HCT116 (cell line): ENCODE results near the gene WDR70. TPM values are rescaled to one million over a fixed set of nuclear protein-coding genes. Genes with fewer than 3 reads are reported as not detected.

ENCODE experiments used
- ATAC-seq: fragments of 200-7000 bp; cut with Tn5 transposase; 2 replicates; pipeline ENCODE4 v1.9.1; 2020; ENCODE audit warnings: mild to moderate bottlenecking, moderate library complexity
- BruUV-seq: library from RNA; stranded (reverse); fragments of 400-500 nt; replicated peaks from 2 replicates; lab custom pipeline; 2021; lab: Mats Ljungman, UMichigan
- CTCF ChIA-PET: fragments of 300-600 bp; sonication (Branson Sonifier 250); formaldehyde crosslinking; loops from one replicate; lab custom pipeline; 2021; ENCODE audit warnings: antibody characterized with exemption; lab: Charles Lee
- POLR2A ChIA-PET: fragments of 300-600, 350-600 bp; sonication (Branson Sonifier 250); formaldehyde crosslinking; loops from one replicate; lab custom pipeline; 2021; ENCODE audit warnings: antibody characterized with exemption; lab: Charles Lee
- RAD21 ChIA-PET, 2 experiments: fragments of 300-600 bp; sonication (Branson Sonifier 250); formaldehyde crosslinking; loops; one replicate each; lab custom pipeline; 2023; ENCODE audit warnings: low total read pairs in 2 of 2; ENCODE audit not compliant: uncharacterized antibody in 2 of 2, unreplicated experiment in 2 of 2, low non-redundant PET in 1 of 2; lab: Charles Lee
- DNase-seq: peaks from one replicate; pipeline ENCODE4 v3.0.0-alpha.2; 2010; ENCODE audit warnings: low read depth, low spot score
- H2AFZ ChIP-seq: fragments of 200-600 bp; shearing (Covaris generic), sonication (generic); 2 replicates; pipeline ENCODE4 v1.6.1; 2017; ENCODE audit warnings: low read depth, mixed run types, mixed read lengths, antibody characterized with exemption, low read length; ENCODE audit not compliant: poor library complexity, severe bottlenecking
- H3K27ac ChIP-seq: 2 replicates; pipeline ENCODE4 v1.5.1; 2012; ENCODE audit warnings: low read depth, low read length
- H3K27me3 ChIP-seq: fragments of 200-600 bp; sonication (generic); 2 replicates; pipeline ENCODE4 v1.6.1; 2016; ENCODE audit warnings: mixed run types, low read length, mixed read lengths; ENCODE audit not compliant: insufficient read depth
- H3K36me3 ChIP-seq, 2 experiments: fragments of 200-500 bp in 1 of 2; fragments of 200-600 bp in 1 of 2; sonication (Bioruptor generic) in 1 of 2; sonication (generic) in 1 of 2; 2 replicates each; pipeline versions ENCODE4 v1.5.1 to v1.6.1; 2014 to 2016; ENCODE audit warnings: low read length in 2 of 2, inconsistent platforms in 1 of 2, mixed read lengths in 1 of 2, mixed run types in 1 of 2; ENCODE audit not compliant: insufficient read depth in 2 of 2, control insufficient read depth in 1 of 2
- H3K4me1 ChIP-seq, 2 experiments: fragments of 200-600 bp in 1 of 2; sonication (generic) in 1 of 2; 2 replicates each; pipeline versions ENCODE4 v1.5.1 to v1.6.1; 2012 to 2017; ENCODE audit warnings: low read length in 2 of 2, inconsistent platforms in 1 of 2, mild to moderate bottlenecking in 1 of 2, mixed read lengths in 1 of 2, mixed run types in 1 of 2, moderate library complexity in 1 of 2; ENCODE audit not compliant: insufficient read depth in 2 of 2, control insufficient read depth in 1 of 2
- H3K4me2 ChIP-seq: fragments of 200-600 bp; sonication (generic); 2 replicates; pipeline ENCODE4 v1.6.1; 2017; ENCODE audit warnings: mixed run types, low read length, mixed read lengths
- H3K4me3 ChIP-seq, 2 experiments: fragments of 200-600 bp in 1 of 2; sonication (generic) in 1 of 2; replicated peaks in 1 of 2; 2 replicates each; pipeline ENCODE4 v1.5.1; 2011 to 2016; ENCODE audit warnings: low read length in 2 of 2, control low read depth in 1 of 2, low read depth in 1 of 2, mild to moderate bottlenecking in 1 of 2, mixed read lengths in 1 of 2, mixed run types in 1 of 2
- H3K79me2 ChIP-seq: fragments of 200-600 bp; sonication (generic); 2 replicates; pipeline ENCODE4 v1.6.1; 2017; ENCODE audit warnings: mild to moderate bottlenecking, mixed run types, low read length, moderate library complexity, mixed read lengths; ENCODE audit not compliant: insufficient read depth
- H3K9ac ChIP-seq: fragments of 200-600 bp; sonication (generic); 2 replicates; pipeline ENCODE4 v1.6.1; 2016; ENCODE audit warnings: low read length, mixed read lengths
- H3K9me2 ChIP-seq: fragments of 200-600 bp; sonication (generic), shearing (Covaris generic); 2 replicates; pipeline ENCODE4 v1.6.1; 2017; ENCODE audit warnings: mixed run types, mild to moderate bottlenecking, moderate library complexity; ENCODE audit not compliant: insufficient read depth
- H3K9me3 ChIP-seq, 2 experiments: fragments of 200-500 bp in 1 of 2; fragments of 200-600 bp in 1 of 2; sonication (Bioruptor generic) in 1 of 2; sonication (generic) in 1 of 2; 2 replicates each; pipeline ENCODE4 v1.6.1; 2014 to 2017; ENCODE audit warnings: low read length in 2 of 2, mixed read lengths in 2 of 2, inconsistent platforms in 1 of 2, low read depth in 1 of 2, mild to moderate bottlenecking in 1 of 2, mixed run types in 1 of 2, moderate library complexity in 1 of 2; ENCODE audit not compliant: control insufficient read depth in 1 of 2, insufficient read depth in 1 of 2
- H4K20me1 ChIP-seq: fragments of 200-600 bp; sonication (generic), shearing (Covaris generic); 2 replicates; pipeline ENCODE4 v1.6.1; 2017; ENCODE audit warnings: mixed run types, mild to moderate bottlenecking, moderate library complexity; ENCODE audit not compliant: insufficient read depth
- CTCF ChIP-seq, 3 experiments: fragments of 200-600 bp in 1 of 3; sonication (generic) in 1 of 3; IDR thresholded peaks in 2 of 3; conservative IDR thresholded peaks in 1 of 3; 2 replicates each; pipeline ENCODE4 v1.5.1; 2012 to 2017; ENCODE audit warnings: low read depth in 2 of 3, low read length in 2 of 3, antibody characterized with exemption in 1 of 3, borderline replicate concordance in 1 of 3, control low read depth in 1 of 3, mild to moderate bottlenecking in 1 of 3, mixed read lengths in 1 of 3, mixed run types in 1 of 3, moderate library complexity in 1 of 3; ENCODE audit not compliant: insufficient read depth in 1 of 3
- EGR1 ChIP-seq: IDR thresholded peaks from 2 replicates; pipeline ENCODE4 v1.6.1; 2012; ENCODE audit warnings: low read depth
- ELF1 ChIP-seq: IDR thresholded peaks from 2 replicates; pipeline ENCODE4 v1.6.1; 2012; ENCODE audit warnings: low read depth, borderline replicate concordance
- EZH2phosphoT487 ChIP-seq: fragments of 200-600 bp; IDR thresholded peaks from 2 replicates; pipeline ENCODE4 v1.6.1; 2018; ENCODE audit warnings: antibody characterized with exemption, borderline replicate concordance
- FOSL1 ChIP-seq: IDR thresholded peaks from 2 replicates; pipeline ENCODE4 v1.6.1; 2012; ENCODE audit warnings: low read depth
- JUND ChIP-seq: IDR thresholded peaks from 2 replicates; pipeline ENCODE4 v1.6.1; 2012
- MAX ChIP-seq: IDR thresholded peaks from 2 replicates; pipeline ENCODE4 v1.6.1; 2012
- POLR2A ChIP-seq: IDR thresholded peaks from 2 replicates; pipeline ENCODE4 v1.7.0; 2011; ENCODE audit warnings: borderline replicate concordance; ENCODE audit not compliant: insufficient read depth, insufficient read length; ENCODE audit errors: extremely low read depth
- POLR2AphosphoS5 ChIP-seq: IDR thresholded peaks from 2 replicates; pipeline ENCODE4 v1.6.1; 2011; ENCODE audit warnings: mild to moderate bottlenecking, low read depth, low read length, moderate library complexity
- RAD21 ChIP-seq: IDR thresholded peaks from 2 replicates; pipeline ENCODE4 v1.6.1; 2012; ENCODE audit warnings: low read depth, mild to moderate bottlenecking
- REST ChIP-seq: IDR thresholded peaks from 2 replicates; pipeline ENCODE4 v1.6.1; 2012; ENCODE audit warnings: low read depth
- SP1 ChIP-seq: IDR thresholded peaks from 2 replicates; pipeline ENCODE4 v1.6.1; 2012; ENCODE audit warnings: low read depth
- SRF ChIP-seq: IDR thresholded peaks from 2 replicates; pipeline ENCODE4 v1.6.1; 2012; ENCODE audit warnings: low read depth
- YY1 ChIP-seq: IDR thresholded peaks from 2 replicates; pipeline ENCODE4 v1.6.1; 2011; ENCODE audit warnings: low read length, low read depth, moderate library complexity, mild to moderate bottlenecking; ENCODE audit not compliant: insufficient replicate concordance; ENCODE audit errors: extremely low read depth
- ZBTB33 ChIP-seq: IDR thresholded peaks from 2 replicates; pipeline ENCODE4 v1.6.1; 2011; ENCODE audit warnings: mild to moderate bottlenecking, low read length, moderate library complexity; ENCODE audit not compliant: insufficient replicate concordance; ENCODE audit errors: extremely low read depth
- ZFX ChIP-seq: fragments of 450-650 bp; IDR thresholded peaks from 2 replicates; pipeline ENCODE4 v1.6.1; 2017
- ZNF274 ChIP-seq: fragments of 200-500 bp; sonication (Bioruptor generic); IDR thresholded peaks from 2 replicates; pipeline ENCODE4 v1.6.1; 2014; ENCODE audit warnings: mild to moderate bottlenecking, low read depth, low read length, inconsistent platforms
- intact Hi-C: fragments of 100-400 bp; cut with micrococcal nuclease; formaldehyde crosslinking; loops from 2 replicates; pipeline ENCODE4 v1.10.0; 2022
- total RNA-seq: library from RNA; stranded (reverse); gene quantifications from one replicate; pipeline ENCODE4 v1.2.1, GENCODE V29; 2021; ENCODE audit not compliant: unreplicated experiment

WDR70 gene
- total RNA-seq, 1 experiment from 2014 or later = 31.1 TPM

- H3K4me3 ChIP-seq = no peak overlapping the region
- no peaks in the 10 kb centered on the region for H3K27me3 ChIP-seq
- ATAC-seq = no peak
- intact Hi-C loops = no loop called here
- no peaks in the 10 kb centered on the region for H4K20me1 ChIP-seq
- no peak overlapping the region for H2AFZ ChIP-seq
- ChIA-PET CTCF (no interaction called here), POLR2A (no interaction called here), RAD21 (no interaction called here)
- no peaks in the 10 kb centered on the region for H3K36me3 ChIP-seq
- 0 out of 4 replicates have a peak, but pooled peaks cover 0 to 3% of the 10 kb centered on the region in 2 experiments for H3K9me3 ChIP-seq
- H3K4me2 ChIP-seq = no peak overlapping the region
- BruUV-seq = no TSS peak
- DNase-seq = no peak
- no peak overlapping the region for H3K9ac ChIP-seq
- TF ChIP-seq CTCF (IDR thresholded peaks at IDR 0.05 in 2 of 3, conservative IDR thresholded peaks at IDR 0.05 in 1 of 3; ENCODE audit: borderline replicate concordance in 1 of 3, insufficient read depth in 1 of 3, low read depth in 2 of 3, low read length in 2 of 3) = no peak
- TF ChIP-seq JUND = no peak
- TF ChIP-seq POLR2AphosphoS5 = no peak
- no peak for TF ChIP-seq REST
- TF ChIP-seq EGR1 = no peak
- no peak for TF ChIP-seq RAD21
- TF ChIP-seq POLR2A = no peak
- no peak for TF ChIP-seq FOSL1
- TF ChIP-seq ZBTB33 = no peak
- no peak for TF ChIP-seq ZNF274
- no peak for TF ChIP-seq ZFX
- TF ChIP-seq EZH2phosphoT487 = no peak
- TF ChIP-seq ELF1 = no peak
- no peak for TF ChIP-seq SP1
- TF ChIP-seq SRF = no peak
- no peak for TF ChIP-seq YY1
- no peak for TF ChIP-seq MAX
- H3K4me1 ChIP-seq = no peaks in the 10 kb centered on the region
- no peaks in the 10 kb centered on the region for H3K9me2 ChIP-seq
- H3K79me2 ChIP-seq = no peaks in the 10 kb centered on the region
- no peak overlapping the region for H3K27ac ChIP-seq
Observed at GRCh38 chr5:37578176-37578575, 199.1 kb downstream of the WDR70 start.
